ENCODE data around the gene EHMT1. TPM values are rescaled to one million over a fixed set of nuclear protein-coding genes. Genes with fewer than 3 reads are reported as not detected.

Gene EHMT1
- total and polyA plus RNA-seq, 2 of the 13 experiments (the other 11 are each of a cell fraction or from before 2014, with no cell fraction given): 23.0 to 27.1 TPM

- TF ChIP-seq POLR2AphosphoS2 (IDR thresholded peaks at IDR 0.05; ENCODE audit: low read depth, low read length) (no peak), TAF15 (IDR thresholded peaks at IDR 0.05; ENCODE audit: low read depth, low read length, poor library complexity, severe bottlenecking) (no peak), ZBTB14 (CRISPR knock-in tag; IDR thresholded peaks at IDR 0.05) (no peak), TCF7 (IDR thresholded peaks at IDR 0.05; ENCODE audit: low read depth) (peak; percentile 34; the same call in 1 of the 2 replicates), XRCC5 (optimal IDR thresholded peaks at IDR 0.05; ENCODE audit: low read length) (peak; percentile 48), ZNF703 (CRISPR knock-in tag; IDR thresholded peaks at IDR 0.05; ENCODE audit: borderline replicate concordance) (no peak), ZBTB4 (CRISPR knock-in tag; IDR thresholded peaks at IDR 0.05; ENCODE audit: borderline replicate concordance) (peak; percentile 40; the same call in 1 of the 2 replicates), U2AF2 (IDR thresholded peaks at IDR 0.05; ENCODE audit: low read depth, low read length) (no peak), MNT (IDR thresholded peaks at IDR 0.05) (no peak), ZBTB40 (IDR thresholded peaks at IDR 0.05) (no peak), ZBTB40 (CRISPR knock-in tag; IDR thresholded peaks at IDR 0.05) (0 out of 2 replicates have a peak, but pooled peaks have one; percentile 31), ZBTB44 (CRISPR knock-in tag; IDR thresholded peaks at IDR 0.05) (no peak)
These were observed 166.9 kb downstream of the EHMT1 start (continued) for GRCh38 chr9:137785704-137786161.

Measured in HepG2 (cell line).